ENCODE data around the gene FRY. TPM values are rescaled to one million over a fixed set of nuclear protein-coding genes. Genes with fewer than 3 reads are reported as not detected.
"Not testable (repeated sequence)": the region's sequence is repeated elsewhere in the genome, so short reads cannot be mapped to it uniquely, and the experiment has no call there.

Gene FRY
- total RNA-seq: 2.6 and 16.2 TPM in 2 replicates

DNA sequence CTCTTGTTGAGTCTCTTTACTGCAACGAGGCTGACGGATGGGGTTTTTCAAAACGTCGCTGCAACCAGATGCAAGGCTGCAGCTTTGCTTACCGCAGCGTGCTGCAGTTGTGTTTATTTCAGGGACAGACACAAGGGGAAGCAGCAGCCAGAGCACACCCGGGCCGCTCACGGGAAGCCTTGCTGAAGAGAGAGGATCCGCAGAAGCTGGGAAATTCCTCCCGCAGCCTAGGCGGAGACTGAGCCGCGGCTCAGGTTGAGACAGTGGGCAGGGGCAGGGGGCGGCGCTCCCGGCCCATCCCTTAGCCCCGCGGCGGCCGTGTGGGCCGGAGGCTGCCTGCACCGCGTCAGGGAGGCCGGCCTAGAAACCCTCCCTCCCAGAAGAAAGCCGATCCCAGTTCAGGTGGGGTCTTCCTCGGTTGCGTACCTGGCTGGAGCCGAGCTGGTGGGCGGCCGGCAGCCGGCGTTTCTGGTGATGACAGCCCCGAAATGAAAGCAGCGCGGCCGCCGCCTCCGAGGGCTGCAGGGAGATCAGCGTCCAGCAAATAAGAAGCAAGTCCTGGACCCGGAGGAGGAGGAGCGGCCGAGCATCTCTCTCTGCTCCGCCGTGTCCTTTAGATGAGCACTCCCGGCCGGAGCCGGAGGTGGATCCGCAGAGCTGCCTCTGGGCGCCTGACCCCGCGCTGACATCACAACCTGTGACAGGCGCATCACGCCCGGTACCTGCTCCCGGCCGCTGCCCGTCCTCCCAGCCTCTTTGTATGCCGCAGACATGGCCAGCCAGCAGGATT, at the start of gene FRY:
TSS of gene FRY (plus strand) at position 750 of the 790 bp plus-strand sequence. CDS start at position 772, 22 bp downstream.
- no peak for DNase-seq (ENCODE audit: low read depth)

DNA sequence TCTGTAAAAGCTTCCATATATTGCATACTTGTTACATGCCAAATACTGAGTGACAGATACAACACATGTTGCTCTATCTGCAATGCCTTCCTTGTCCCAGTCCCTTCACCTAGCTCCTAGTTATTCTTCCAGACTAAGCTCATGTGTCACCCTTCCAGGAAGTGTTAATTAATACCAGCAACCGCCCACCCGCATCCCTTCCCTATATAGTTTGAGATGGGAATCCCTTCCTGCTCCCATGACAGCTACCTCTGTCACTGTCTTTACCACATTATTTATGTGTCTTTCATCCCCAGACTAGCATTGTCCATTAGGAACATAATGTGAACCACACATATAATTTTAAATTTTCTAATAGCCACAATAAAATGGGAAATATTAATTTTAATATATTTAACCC, 49.5 kb upstream of the FRY start:
- DNase-seq (ENCODE audit: low read depth): peak; percentile 60

DNA sequence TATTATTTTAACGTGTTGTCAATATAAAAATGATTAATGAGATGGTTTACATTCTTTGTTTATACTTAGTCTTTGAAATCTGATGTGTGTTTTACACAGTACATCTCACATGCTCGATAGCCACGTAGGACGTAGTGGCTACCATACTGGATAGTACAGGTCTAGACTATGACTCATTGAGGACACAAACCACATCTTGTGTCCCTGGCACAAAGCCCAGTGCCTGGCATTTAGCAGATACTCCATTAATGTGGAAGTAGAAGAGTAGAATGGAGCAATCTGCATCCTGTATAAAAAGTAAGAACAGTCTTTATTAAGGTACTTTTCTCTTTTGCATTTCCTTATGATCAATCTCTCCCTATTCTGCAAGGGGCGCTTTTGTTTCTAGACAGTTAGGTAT, 49.0 kb upstream of the FRY start:
- DNase-seq (ENCODE audit: low read depth): peak; percentile 98

DNA sequence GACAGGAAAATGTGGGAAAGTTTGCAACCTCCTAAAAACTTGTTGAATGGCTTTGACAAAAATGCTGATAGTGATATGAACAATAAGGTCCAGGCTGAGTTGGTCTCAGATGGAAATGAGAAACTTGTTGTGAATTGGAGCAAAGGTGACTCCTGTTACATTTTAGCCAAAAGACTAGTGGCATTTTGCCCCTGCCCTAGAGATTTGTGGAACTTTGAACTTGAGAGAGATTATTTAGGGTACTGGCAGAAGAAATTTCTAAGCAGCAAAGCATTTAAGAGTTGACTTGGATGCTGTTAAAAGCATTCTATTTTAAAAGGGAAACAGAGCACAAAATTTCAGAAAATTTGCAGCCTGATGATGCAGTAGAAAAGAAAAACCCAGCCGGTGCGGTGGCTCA, 47.9 kb upstream of the FRY start:
- DNase-seq (ENCODE audit: low read depth): not testable (repeated sequence)

DNA sequence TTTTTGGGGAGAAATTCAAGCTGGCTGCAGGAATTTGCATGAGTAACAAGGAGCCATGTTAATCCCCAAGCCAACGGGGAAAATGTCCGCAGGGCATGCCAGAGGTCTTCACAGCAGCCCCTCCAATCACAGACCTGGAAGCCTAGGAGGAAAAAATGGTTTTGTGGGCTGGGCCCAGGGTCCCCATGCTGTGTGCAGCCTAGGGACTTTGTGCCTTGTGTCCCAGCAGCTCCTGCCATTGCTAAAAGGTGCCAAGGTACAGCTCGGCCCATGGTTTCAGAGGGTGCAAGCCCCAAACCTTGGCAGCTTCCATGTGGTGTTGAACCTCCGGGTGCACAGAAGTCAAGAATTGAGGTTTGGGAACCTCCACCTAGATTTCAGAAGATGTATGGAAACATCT, 47.2 kb upstream of the FRY start:
- not testable (repeated sequence) for DNase-seq (ENCODE audit: low read depth)

DNA sequence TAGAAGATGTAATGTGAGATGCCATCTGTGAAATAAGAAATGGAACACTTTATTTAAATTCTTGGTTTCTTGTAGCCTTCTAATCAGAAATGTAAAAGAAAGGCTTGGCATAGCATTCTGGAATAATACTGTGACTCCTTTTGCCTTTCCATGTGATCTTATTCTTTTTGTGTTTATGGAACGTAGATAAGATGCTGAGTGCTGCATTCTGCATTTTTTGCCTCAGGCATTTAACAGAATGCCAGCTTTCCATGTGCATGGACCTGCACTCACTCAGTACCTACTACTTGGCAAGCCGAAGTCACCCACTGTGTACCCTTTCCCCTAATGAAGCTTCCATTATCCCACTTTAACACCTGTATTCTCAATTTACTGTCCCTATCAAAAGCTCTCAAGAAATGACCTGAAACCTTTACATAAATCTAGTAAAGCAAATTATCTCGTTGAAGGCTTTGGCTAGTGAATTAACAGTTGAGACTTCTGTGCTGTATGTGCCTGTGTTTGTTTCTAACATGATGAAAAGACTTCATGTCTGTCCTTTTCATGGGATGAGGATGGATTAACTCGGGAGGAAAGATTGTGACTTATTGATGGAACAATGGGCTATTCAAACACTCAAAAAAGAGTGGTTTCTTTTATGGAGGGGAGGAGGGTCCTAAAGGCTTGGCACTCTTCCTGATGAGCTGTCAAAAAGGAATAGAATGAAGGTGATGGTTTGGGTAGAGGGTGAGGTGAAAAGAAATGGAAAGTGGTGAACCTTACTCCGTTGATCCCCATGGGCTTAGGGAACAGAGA, 44.7 kb upstream of the FRY start:
- no peak for DNase-seq (ENCODE audit: low read depth)

DNA sequence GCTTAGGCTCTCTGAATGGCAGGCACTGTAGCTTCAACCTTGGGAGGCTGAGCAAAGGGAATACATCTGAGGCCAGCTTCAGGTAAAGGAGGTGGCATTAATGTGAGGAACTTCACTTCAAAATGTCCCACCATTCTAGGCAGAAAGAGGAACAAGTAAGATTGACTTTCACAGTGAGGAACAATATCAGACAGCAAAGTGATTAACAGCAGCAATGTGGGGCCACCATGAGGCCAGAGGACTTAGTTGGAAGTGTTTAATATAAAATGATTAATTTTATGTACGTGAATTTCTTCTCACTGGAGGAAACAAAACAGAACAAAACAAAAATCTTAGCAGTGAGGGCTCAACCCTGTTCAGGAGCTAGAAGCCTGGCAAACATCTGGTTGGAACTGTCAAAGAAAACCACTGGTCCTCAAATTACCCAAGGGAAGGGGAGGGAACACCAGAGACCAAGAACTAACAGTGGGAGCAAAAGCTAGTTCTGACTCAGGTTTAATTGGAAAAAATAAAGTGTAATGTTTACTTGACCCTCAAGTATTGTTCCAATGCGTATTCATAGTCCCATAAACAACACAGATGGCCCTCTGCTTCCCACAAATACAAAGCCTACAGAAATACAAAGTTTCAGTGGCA, 43.9 kb upstream of the FRY start:
- DNase-seq (ENCODE audit: low read depth): no peak

DNA sequence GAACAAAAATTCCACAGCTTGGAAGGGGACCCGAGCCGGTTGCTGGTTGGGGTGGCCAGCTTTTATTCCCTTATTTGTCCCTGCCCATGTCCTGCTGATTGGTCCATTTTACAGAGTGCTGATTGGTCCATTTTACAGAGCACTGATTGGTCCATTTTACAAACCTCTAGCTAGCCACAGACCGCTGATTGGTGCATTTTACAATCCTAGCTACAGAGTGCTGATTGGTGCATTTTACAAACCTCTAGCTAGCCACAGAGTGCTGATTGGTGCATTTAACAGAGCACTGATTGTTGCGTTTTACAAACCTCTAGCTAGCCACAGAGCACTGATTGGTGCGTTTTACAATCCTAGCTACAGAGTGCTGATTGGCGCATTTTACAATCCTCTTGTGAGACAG, 37.2 kb upstream of the FRY start:
- DNase-seq (ENCODE audit: low read depth): not testable (repeated sequence)

DNA sequence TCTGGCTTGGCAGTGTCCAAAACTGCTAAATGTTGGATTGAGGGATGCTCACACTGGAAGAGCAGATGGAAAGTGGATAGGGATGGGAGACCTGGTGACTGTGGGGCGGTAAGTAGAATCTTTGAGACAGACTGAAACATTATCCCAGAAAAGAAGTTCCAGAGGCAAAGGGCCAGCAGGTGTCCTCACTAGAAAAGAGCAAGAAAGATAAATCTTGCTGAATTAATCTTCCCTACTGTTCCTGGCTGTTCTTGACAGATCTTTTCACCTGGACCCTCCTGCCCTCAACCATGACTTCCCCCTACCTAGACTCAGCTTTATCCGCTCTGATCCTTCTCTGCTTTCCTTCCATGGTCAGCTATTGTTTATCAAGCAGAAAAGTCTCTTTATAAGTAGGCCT, 35.0 kb upstream of the FRY start:
- no peak for DNase-seq (ENCODE audit: low read depth)

DNA sequence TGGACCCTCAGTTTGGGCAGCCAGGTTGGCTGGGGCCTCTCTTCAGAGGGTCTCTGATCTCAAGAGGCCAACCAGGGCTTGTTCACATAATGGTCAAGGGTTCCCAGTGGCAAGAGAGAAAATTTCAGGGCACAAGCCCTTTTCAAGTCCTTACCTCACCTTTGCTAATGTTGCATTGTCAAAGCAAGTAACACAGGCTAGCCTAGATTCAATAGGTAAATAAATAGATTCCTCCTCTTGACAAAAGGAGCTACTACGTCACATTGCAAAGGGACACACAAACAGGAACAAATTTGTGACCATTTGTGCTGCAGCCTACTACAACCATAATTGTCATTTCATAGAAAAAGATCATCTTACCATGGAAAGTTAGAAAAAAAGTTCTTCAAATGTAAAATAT, 33.9 kb upstream of the FRY start:
- no peak for DNase-seq (ENCODE audit: low read depth)

DNA sequence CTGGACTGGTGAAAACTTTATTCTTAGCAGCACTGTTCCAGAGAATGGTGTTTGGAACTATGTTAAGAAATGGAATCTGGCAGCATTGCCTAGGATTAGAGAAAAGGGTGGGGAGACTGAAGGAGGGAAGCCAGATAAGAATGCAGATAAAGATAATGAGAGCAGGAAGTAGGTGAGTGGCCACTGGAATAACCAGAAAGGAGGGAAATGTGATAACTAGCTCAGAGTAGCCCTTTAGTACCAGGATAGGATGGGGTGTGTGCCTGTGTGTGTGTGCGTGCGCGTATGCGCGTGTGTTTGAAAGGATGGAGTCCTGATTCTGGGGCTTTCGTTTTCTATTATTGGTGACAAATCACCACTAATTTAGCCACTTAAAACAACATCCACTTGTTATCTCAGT, 33.4 kb upstream of the FRY start:
- no peak for DNase-seq (ENCODE audit: low read depth)

DNA sequence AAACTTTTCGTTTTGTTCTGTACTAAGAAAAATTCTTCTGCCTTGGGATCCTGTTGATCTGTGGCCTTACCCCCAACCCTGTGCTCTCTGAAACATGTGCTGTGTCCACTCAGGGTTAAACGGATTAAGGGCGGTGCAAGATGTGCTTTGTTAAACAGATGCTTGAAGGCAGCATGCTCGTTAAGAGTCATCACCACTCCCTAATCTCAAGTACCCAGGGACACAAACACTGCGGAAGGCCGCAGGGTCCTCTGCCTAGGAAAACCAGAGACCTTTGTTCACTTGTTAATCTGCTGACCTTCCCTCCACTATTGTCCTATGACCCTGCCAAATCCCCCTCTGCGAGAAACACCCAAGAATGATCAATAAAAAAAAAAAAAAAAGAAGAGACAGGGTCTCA, 30.8 kb upstream of the FRY start:
- not testable (repeated sequence) for DNase-seq (ENCODE audit: low read depth)

DNA sequence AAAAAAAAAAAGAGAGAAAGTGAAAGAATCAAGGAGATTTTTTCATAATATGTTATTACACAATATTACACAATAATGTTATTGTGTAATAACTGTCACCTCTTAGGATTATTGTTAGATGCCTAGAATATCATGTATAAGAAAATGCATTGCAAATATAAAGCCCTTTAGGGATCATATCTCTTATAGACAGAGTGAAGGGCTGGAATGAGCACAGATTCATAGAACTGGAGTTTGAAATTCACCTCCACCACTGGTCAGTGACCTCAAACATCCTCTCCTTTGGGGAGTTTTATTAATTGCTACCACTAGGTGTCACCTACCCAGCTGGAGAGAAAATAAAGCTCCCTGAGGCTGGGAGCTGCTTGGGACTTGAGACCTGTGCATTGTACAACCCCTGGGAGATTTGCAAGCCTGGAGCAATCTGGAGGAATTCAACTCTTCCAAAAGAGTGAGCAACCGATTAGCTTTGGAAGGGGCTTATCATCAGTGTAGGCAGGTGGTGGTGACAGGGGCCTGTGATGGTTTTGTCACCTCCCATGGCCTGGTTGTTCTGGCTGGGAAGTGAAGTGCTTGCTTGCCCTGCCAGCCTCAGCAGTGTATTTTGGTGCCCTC, 30.3 kb upstream of the FRY start:
- peak; percentile 55 for DNase-seq (ENCODE audit: low read depth)

DNA sequence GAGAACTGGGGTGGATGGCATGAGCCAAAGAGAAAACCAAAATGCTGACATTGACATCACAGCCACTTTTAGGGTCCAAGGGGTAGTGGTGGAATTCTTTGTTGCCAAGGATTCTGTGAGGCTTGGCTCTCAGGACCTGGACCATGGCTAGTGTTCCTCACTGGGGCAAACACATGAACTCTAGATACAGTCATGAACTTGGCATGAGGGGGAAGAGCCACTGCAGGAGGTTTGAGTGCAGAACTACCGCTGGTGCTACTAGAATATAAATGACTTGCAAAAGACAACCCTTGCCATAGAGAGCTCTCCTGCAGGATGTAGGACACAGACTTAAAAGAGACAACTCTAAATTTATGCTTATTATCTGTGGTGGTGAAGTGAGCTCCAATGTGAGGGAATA, 29.8 kb upstream of the FRY start:
- DNase-seq (ENCODE audit: low read depth): no peak

DNA sequence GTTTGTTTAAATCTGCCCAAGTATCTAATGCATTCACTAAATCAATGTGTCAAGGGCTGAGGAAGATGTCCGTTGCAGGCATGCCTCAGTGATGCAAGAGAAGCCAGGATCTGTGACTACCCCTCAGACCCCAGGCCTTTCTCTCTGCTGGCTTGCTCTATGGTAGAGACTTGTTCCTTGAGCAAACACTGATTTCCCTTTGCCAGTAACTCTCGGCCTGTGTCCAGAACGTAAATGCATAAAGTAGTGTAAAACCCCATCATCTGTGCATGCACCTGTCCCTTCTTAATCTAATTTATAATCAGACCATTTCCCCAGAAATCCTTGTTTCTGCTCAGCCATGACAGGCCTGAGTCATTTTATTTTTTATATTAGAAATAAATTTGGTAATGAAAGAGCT, 28.7 kb upstream of the FRY start:
- DNase-seq (ENCODE audit: low read depth): no peak

DNA sequence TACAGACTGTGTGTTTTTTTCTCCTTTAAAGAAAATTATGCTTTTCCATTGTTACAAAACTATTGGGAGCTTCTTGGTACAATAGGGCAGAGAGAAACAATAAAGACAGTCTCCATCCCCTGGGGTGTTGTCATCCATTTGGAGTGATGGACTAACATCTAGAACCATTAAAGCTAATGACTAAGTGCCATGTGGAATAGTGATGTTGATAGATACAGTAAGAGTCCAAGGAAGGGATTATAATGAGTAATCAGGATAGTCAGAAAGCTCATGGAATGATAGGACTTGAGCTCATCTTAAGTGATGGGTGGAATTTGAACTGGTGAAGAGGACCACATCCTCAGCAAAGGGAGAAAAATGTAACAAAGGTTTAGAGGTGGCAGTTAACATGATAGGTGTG, 24.1 kb upstream of the FRY start:
- no peak for DNase-seq (ENCODE audit: low read depth)

DNA sequence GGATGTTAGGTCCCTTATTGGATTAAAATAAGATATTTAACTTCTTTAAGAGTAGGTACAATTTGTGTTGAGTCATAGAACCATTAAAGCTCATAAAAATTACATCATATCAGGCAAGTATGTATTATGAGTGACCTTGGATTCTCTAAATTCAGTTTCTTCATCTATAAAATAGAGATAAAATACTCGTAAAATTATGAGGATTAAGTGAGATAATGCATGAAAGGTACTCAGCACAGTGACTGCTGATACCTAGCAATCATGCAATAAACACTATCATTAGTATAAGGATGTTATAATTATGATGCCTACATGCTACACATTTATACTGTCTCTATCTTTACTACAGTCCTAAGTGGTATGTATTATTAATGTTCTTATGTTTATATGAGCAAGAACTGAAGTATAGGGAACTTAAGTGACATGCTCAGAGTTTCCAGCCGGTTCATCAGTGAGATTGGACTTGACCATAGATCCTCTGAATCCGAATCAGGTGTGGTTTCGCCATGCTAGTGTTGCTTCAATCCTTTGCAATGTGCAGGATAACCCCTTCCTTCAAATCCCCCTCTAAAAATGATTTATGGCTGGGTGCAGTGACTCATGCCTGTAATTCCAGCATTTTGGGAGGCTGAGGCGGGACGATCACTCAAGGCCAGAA, 22.9 kb upstream of the FRY start:
- no peak for DNase-seq (ENCODE audit: low read depth)

DNA sequence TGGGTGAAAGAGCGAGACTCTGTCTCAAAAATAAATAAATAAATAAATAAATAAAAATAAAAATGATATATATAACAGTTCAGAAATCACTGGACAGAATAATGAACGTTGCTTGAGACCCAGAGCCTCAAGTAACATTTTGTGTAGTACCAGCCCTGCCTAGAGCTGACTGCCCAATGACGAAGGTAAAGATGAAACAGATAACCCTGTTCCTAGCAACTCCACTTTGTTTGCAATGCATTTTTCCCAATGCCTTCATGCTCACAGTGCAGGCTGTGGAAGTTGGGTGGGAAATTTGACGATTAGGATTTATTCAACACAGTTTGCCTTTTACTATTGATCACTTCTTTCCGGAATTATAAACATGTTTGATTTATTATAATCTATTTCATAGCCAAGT, 22.2 kb upstream of the FRY start:
- DNase-seq (ENCODE audit: low read depth): no peak

DNA sequence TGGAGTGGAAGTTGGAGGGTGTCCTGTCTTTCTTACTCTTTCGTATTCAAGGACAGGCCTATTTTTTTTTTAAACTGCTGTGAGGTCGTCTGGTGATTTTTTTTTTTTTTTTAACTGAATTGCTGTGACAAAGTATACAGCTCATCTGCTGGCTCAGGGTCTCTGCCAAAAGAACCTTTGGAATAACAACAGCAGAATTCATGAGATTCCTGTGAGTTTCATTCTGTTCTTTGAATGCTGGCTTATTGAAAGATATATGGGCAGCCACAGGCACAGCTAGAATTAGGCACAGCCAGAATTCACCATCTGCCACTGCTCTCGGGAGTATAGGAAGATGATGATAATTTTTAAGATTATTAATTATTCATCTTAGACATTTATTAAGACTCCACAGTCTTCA, 21.4 kb upstream of the FRY start:
- DNase-seq (ENCODE audit: low read depth): no peak

DNA sequence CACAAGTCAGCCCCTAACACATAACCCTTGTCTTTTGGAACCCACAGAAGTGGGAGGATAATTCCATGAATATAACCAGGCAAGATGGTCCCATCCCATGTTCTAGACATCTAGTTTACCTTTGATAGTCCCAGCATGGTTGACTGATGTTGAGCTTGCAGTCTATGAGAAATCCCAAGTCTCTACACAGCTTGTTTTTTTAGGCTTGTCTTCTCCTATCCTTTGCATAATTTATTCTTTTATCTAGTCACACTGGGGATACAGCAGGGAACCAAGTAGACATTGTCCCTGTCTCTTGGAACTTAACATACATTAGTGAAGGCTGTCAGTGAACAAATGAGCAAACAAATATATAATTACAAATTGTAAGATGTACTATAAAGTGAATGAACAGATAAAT, 19.6 kb upstream of the FRY start:
- no peak for DNase-seq (ENCODE audit: low read depth)

DNA sequence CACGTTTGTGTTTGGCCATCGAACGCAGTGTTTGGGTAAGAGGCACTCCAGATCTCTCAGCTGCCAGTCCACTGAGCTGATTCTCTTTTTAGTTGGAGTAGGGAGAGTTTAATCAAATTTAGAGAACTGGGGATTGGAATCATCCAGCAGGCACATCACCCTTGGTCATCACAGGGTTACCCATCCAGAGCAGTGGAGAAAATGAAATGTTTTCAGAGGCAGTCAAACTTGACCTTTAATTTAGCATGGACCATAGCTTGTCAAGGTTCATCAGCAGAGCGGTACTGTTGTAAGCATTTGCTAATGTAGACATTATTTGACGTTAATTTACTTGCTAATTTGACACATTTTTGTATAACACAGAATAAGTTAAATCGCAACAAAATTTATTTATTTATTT, 18.4 kb upstream of the FRY start:
- DNase-seq (ENCODE audit: low read depth): no peak

DNA sequence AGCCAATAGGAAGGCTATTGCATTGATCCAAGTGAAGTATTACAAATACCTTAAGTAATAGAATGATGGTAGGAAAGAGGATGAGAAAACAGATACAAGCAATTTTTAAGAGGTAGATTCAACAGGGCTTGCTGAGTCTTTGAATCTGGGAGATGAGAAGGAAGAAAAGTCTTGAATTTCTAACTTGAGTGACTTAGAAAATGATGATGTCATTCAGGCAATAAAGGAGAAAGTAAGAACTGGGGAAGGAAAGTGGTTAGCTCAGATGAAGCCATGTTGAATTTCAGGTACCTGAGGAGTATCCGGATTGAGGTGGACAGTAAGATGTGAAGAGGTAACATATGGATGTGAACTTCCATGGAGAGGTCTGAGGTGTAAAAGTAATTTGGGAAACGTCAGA, 15.5 kb upstream of the FRY start:
- no peak for DNase-seq (ENCODE audit: low read depth)

Data from renal cortical epithelial cell (primary cell).